Fibroblast of gingiva (primary cell): ENCODE data around the gene EFNB1.

Source experiments
- DNase-seq: peaks from one replicate; pipeline ENCODE4 v3.0.0-alpha.2; 2011; ENCODE audit warnings: low read depth

The EFNB1 gene

DNA sequence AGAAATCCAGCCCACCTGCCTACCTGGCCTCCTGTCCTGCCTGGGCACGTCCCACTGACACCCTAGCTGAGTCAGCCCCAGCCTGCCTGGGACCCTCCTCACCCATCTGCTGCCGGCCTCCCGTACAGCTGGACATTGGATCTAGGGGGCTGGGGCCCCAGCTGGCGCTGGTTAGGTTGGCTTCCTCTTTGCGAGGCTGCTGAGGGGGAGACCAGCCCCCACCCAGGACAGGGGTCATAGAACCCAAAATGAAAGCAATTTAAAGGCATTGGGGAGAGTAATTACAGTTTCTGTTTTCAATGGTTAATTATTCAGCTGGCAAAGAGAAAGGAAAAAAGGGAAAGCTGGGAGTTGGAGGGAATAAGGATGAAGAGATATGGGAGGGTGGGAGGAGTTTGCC lies 15.8 kb downstream of the EFNB1 start:
- DNase-seq: no peak

DNA sequence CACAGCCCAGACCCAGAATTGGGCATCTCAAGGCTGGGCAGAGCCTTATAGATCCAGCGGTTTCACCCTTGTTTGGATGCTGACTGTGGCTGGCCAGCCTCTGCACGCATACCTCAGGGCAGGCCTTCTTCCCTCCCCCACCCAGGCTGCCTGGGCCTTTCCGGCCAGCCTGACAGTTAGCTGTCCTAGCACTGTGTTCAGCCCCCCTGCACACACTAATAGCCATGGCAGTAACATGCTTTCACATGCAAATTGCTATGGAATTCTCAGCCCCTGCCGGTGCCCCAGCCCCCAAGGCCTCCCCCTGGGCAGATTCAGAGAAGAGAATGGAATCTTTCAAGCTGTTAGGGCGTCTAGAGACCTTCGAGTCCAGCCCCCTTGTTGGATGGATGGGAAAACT lies 17.7 kb downstream of the EFNB1 start:
- no peak for DNase-seq

DNA sequence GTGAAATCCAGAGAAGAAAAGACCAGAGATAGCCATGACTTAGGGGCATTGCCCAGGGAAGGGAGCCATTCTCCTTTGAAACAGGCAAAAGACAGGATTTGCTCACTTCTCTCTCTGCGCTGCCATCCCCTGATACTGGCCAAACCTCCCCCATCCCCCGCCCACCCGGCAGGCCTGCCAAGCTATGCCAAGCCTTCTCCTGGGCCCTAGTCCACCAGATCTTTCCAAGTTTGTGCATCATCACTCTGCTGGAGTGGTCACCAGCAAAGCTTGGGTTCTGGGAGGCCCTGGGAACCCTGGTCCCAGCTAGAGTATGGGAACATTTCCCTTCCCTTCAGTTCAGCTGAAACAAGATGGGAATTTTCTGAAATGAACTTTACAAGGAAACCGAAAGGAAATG lies 18.4 kb downstream of the EFNB1 start:
- no peak for DNase-seq

DNA sequence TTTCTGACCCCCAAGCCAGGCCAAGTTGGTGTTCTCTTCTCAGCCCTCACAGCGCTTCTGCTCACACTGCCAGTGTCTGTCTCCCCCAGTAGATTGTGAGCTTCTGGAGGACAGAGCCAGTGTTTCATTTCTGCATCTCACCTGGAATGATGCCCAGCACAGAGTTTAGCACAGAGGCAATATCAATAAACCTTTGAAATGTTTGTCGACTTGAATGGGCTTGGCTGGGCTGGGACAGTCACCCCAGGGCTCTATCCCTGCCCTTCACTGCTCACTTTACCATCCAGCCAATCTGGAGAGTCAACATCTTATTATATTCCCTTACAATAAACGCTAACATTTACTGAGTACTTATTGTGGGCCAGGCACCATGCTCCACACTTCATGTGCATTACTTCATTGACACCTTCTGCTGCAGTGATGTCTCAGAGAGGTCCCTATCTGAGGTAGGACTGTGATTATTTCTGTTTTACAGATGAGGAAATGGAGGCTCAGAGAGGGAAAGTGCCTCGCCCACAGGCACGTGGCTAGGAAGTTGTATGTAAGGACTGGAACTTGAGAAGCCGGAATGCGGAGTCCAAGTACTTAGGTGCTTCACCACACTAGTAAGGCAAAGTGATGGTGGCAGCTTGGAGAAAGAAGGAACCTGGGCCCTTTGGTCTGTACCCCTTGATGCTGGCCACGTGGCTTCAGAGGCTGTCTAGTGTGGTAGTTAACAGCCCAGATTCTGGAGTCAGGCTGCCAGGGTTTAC lies 19.5 kb downstream of the EFNB1 start:
- no peak for DNase-seq

DNA sequence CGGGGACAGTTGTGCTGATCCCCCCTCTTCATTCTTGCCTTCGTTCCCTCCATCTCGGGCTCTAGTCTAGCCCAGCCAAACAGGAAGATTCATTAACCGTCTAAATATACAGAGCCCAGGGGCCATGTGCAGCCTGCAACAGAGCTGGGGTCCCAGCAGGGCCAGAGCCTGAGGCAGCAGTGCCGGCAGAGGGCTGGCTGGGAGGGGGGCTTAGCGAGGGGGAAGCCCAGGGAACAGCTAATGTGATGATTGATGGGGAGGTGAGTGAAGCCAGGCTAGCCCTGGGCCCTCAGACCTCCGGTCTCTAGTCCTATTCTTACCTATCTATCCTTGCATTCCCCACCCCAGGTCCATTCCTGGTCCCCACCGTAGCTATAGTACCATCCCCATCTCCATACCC lies 22.3 kb downstream of the EFNB1 start:
- no peak for DNase-seq

DNA sequence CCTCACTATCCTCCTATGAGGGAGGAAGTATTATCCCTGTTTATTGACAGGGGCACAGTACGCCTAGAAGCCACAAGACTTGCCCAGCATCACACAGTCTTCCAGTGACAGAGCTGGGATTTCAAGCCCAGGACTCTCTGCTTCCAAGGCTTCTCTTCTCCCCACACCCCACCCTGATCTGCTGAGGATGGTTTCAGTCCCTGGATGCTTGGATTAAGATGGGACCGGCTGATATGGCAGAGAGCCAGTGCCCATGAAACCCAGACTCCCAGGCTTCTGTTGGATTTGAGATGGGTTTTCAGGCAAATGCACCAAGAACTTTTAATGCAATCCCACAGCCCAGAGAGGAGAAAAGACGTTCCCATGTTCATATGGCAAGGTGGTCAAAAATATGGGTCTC lies 23.2 kb downstream of the EFNB1 start:
- no peak for DNase-seq

DNA sequence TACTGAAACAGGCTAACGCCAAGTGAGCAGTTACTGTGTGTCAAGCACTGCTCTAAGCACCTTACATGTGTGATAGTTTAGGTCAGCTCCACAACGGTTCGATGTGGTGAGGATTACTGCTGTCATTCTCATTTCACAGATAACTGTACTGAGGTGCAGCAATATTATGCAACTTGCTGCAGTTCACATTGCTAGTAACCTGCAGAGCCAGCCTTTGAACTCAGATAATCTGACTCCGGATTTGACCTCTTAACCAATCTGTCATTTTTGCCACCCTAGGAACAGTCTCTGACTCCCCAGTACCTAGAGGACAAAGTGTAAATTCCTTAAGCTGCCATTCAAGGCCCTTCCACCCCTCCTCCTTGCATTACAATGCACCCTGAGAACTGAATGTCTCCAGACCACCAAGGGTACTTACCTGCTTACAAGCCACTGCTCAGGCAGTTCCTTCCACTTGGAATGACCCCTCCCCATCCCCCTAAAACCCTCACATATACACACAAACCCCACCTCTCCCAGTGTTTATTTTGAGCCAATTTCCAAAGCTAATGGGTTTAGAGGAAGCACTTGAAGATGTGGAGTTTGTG lies 24.9 kb downstream of the EFNB1 start:
- DNase-seq: no peak

DNA sequence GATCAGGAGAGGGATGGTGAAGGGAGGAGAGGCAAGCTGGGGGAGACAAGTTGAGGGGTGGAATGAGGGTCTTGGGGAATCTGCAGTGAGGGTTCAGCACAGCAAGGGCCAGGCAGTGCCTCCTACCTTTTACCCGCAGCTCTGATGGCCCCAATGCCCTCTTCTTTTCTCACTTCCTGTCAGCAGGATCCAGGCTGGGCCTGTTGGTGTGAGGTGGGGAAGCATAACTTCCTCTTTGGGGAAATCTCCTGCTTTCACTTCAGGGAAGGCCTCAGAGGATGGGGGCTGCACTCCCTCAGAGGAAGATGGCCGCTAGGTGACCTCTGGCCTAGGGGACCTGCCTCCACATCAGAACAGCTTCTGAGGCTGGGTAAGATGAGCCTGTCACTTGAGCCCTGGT lies 36.5 kb downstream of the EFNB1 start:
- no peak for DNase-seq

DNA sequence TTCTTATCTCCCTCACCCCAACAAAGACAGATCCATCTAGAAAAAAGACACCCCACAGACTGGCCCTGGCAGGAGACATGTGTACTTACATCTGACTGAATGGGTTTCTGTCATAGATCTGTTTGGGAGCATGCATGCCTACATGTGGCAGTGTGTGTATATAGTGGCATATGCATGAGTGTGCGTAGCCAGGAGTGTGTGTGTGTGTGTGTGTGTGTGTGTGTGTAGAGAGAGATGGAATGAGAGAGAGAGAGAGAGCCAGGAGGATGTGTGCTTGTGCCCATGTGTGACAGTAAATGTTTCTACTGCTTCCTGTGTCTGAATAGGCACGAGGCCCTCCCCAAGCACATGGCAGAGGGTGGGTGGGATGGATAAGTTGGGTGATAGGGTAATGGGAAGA lies 37.1 kb downstream of the EFNB1 start:
- no peak for DNase-seq

DNA sequence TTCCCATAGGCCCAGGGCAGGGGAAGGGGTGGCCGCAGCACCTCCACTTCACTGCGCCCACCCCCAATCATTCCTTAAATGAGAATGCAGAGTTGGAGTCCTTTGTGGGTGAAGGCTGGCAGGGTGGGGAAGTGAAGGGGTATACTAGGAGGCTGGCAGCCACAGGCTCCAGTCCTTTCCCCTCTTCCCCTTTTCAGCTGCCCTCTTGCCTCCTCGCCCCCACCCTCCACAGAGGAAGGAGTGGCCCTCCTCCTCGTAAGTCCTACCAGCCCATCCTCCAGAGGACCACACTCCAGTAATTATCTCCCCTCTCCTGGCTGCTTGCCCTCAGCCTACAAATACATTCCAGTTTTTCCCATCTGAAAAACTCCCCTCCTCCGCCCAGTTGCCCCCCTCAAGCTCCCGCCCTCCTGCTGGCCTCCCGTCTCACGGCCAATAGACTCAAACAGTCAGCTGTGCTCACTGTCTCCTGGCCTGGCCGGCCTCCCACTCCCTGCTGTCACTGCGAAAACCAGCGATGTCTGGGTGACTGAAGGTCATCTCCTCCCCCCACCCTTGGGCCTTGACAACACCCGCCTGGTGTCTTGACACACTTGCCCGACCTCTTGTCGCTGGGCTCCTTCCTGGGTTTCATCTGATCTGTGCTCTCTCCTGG lies 38.8 kb downstream of the EFNB1 start:
- no peak for DNase-seq

DNA sequence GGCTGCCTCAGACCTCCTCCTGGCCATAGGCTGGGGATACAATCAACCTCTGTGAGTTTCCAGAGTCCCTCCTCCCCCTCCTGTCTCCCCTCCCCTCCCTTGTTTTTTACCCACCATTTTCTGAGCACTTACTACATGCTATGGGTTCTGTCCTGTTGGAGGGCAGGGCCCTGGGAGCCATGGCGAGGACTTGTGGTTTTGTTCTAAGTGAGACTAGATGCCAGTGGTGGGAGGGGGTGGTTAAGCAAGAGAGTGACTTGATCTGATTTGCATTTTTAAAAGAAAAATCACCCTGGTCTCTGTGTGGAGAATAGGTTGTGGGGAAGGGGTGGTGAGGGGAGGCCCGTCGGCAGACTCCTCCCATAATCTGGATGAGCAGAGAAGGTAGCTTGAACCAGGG lies 39.5 kb downstream of the EFNB1 start:
- DNase-seq: no peak

DNA sequence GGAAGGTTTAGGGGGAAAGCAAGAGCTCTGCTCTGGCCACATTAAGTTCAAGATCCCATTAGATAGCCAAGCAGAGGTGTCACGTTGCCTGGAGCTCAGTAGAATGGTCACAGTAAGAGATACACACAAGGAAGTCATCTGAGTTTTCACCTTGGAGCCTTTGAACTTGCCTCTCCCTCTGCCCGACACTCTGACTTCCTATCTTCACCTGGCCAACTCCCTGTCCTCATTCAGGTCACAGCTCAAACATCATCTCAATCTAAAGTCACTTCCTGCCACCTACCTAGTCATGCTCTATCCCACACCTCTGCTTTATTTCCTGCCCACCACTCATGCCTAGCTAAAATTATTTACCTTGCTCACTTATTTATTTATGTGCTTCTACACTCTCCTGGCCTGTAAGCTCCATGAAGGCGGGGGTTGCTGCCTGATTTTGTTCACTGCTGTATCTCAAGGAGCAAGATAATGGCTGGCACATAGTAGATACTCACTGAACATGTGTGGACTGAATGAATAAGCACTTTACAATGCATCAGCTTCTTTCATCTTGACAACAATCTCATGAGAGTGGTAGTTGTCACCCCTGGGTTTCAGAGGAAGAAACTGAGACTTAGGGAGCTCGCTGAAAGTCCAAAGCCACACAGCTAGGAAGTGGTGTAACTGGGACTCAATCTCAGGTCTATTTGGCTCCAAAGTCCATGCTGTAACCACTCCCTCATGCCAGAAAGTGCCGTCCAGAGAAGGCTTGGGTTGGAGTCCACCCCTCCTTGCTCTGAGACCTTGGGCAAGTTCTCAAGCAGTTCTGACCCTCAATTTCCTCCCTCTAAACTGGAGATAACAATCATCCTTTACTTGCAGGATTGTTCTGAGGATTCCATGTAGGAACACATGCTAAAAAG lies 40.3 kb downstream of the EFNB1 start:
- no peak for DNase-seq

DNA sequence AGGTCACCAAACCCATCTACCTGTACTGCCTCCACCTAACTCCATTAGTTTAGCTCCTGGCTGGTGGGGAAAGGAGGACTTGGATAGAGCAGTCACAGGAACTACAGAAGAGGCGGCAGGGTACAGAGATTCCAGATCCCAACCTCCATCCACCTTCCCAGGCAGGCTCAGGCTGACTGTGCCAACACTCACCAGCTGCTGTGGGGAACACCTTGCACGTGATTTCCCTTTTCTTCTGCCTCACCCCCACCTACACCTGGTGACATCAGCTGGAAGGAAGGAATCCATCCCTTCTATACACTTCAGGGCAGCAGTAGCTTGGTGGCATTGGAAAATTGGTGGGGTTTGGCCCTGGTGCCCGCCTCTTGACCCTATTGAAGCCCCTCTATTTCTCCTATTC lies 41.5 kb downstream of the EFNB1 start:
- DNase-seq: no peak

DNA sequence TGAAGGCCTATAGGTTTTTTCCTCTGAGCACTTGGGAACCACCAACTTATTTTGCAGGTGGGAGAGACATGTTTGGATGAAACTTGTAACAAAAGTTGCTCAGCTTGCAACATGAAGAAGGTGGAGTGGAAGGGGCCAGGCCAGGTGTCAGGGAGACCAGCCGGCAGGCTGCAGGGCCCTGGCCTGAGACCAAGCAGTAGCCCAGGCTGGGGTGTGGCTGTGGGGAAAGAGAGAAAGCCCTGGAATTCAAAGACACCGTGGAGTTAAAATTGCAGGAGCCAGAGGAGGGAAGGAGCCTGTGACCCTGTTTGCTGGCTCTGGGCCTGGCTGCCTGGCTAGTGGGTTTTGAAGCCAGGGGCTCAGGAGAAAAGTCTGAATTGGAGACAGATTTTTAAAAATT lies 43.4 kb downstream of the EFNB1 start:
- DNase-seq: no peak

DNA sequence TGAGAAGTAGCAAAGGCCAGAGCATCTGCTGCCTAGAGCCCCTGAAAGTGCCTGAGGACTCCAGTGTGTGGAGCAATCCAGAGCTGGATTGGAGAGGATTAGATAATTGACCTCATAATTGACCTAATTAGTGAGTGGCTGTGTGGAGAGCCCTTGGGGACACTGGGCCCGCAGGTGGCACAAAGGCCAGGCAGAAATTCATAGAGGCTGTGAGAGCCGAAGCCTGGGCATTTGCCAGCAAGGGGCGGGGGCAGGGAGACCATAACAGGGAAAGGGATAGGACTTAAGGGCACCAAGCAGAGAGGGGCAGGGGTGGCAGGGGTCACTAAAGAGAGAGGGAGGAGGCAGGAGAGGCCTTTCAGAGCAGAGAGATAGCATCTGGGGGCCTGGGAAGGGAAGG lies 45.3 kb downstream of the EFNB1 start:
- no peak for DNase-seq

DNA sequence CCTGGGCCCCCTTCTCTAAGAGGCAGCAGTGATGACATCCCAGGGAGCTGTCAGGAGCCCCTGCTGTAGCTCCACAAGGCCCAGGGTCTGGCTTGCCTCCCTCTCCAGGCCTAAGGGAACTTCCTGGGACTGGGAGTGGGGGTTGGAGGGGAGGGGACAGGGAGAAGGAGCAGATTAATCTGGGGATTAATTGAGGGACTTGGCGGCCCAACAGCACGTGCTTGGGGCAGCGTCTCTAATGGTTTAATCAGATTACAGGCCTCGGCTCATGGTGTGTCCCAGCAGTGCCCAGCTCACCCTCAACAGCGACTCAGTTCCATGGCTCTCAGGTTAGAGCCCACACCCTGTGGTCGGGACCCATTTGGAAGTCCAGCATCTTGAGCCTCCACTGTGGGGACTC lies 47.9 kb downstream of the EFNB1 start:
- no peak for DNase-seq

DNA sequence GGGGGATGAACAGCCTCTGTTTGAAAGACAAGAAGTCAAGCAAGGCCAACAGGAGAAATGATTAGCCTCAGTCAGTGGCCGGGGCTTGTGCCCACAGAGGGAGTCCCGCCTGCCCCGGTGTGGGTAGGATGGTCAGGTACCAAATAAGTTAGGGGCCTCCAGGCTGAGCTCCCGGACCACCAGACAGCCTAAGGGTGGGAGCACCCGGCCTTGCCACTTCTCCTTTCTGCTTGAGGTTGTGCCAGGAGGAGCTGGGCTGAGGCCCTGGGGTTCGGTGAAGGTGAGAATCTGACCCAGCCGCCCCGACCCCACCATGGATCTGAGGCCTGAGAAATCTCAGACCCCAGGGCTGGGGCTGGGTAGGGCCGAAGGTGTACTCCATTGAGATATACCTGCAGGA lies 48.8 kb downstream of the EFNB1 start:
- no peak for DNase-seq

DNA sequence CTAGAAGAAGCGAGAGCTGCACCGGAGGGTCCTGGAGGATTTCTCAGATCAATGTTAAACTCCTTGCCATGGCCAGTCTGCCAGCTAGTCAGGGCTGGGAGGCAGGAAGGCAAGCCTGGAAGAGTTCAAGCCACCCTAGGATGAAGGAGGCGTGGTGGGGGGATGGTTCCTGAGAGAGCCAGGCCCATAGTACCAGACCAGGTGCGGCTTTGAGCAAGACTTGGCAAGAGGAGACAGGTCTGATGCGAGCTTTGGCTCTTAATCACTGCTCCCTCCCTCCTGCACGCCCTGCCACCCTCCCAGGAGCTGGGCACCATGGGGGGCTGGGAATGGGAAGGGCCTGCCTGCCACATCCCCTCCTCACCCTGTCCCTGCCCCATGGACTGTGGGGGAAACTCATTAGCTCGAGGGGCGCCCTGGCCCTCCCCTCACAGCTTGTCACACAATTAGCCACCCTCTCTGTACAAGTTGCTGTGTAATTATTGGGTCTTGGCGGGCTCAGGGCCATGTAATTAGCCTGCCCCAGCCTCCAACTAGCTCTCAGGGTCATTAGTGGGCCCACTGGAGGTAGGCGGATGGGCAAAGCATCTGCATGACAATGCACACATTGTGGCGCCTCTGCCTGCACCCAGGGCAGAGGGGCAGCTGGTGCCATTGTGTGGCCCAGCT lies 50.3 kb downstream of the EFNB1 start:
- no peak for DNase-seq

DNA sequence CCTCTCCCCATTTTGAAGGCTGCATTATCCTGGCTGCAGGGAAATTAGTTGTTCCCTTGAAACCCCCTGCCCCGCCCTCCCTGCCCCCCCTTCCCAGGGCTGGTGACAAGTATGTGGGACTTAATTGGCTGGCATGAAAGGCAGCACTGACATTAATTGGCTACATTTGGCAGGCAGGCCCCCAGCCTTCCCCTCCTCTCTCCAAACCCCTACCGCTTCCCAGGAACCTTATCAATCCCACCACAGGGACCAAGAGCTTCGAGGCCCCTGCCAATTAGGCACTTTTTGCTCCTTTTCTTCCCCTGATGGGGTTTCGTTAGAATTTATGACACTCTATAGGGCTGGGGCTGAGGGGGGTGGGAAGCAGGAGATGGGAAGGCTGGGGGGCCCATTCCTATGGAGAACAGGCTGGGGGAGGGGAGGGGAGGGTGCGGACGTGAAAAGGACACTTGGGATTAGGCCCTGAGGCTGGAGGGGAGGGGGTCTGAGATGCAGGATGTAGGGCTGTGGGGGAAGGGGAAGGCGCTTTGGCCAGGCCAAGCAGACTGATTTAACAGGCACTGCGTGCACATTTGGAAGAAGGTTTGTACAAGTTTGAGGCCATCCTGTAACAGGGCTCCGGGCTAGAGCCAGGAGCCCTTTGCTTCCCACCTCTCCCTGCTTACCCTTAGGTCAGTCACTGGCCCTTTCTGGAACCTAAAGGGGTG lies 52.2 kb downstream of the EFNB1 start:
- DNase-seq: no peak

DNA sequence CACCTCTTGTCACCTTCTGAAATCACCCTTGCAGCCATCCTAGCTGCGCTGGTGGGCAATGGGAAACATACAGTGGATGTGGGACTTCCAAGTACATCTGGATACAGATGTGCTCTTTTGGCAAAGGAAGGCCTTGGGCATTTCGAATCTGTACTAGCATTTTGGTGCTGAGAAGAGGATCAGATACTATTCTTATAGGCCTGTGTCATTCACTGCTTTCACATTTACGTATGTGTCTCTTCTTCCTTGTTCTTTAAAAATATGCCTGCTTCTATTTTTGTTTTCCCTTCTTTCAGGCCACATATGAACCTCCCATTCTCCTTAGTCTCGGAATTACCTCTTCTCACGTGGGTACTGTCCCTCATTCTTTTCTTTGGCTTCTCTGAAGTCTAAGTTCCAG lies 53.1 kb downstream of the EFNB1 start:
- no peak for DNase-seq

DNA sequence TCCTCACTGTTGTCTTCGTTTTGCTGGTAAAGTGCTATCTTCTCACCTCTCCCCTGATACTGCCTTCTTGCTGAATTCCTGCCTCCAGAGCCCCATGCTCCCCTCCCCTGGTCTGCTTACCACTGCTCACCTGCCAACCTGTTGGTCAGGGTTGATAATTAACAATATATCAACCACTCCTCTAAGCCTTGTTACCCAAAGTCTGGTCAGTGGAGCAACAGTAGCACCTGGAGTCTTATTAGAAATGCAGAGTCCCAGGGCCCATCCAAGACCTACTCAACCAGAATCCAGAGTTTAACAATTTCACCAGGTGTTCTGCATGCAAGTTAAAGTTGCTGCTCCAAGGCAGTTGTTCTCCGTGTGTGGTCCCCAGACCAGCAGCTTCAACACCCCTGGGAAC lies 55.0 kb downstream of the EFNB1 start:
- DNase-seq: no peak

DNA sequence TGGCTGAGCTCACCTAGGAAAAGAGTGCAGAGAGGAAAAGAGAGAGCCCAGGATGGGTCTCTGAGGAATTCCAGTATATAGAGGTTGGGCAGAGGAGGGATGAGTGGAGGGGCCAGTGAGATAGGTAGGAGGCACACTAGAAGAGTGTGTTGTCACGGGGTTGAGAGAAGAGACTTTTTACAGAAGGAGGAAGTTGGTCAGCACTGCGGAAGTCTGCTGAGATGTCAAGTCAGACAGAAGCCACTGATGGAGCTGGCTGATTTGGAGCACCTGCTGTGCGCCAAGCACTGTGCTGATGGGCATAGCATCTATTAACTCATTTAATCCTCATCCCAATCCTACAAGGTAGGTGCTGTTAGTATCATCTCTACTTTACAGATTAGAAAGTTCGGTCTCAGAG lies 60.4 kb downstream of the EFNB1 start:
- no peak for DNase-seq
